Osteocyte (in vitro differentiated cells): ENCODE data around the gene ANKRD44. TPM values are rescaled to one million over a fixed set of nuclear protein-coding genes. Genes with fewer than 3 reads are reported as not detected.
A peak's percentile ranks its signal among the peaks of the same experiment; 100 is the strongest.

Source experiments
- DNase-seq: peaks from one replicate; pipeline ENCODE4 v3.0.0; 2021; ENCODE audit warnings: mixed read lengths; ENCODE audit not compliant: unreplicated experiment; ENCODE audit errors: extremely low spot score
- H3K27ac Mint-ChIP-seq: one replicate; pipeline ENCODE4 v1.8.0; 2021; ENCODE audit warnings: mild to moderate bottlenecking, mixed read lengths; ENCODE audit not compliant: unreplicated experiment
- H3K27me3 Mint-ChIP-seq: one replicate; pipeline ENCODE4 v1.8.0; 2021; ENCODE audit warnings: mixed read lengths; ENCODE audit not compliant: unreplicated experiment
- H3K36me3 Mint-ChIP-seq: one replicate; pipeline ENCODE4 v1.8.0; 2021; ENCODE audit warnings: mixed read lengths; ENCODE audit not compliant: unreplicated experiment
- H3K4me1 Mint-ChIP-seq: one replicate; pipeline ENCODE4 v1.8.0; 2021; ENCODE audit warnings: mixed read lengths; ENCODE audit not compliant: unreplicated experiment
- H3K4me3 Mint-ChIP-seq: one replicate; pipeline ENCODE4 v1.8.0; 2021; ENCODE audit warnings: mild to moderate bottlenecking, moderate library complexity, mixed read lengths; ENCODE audit not compliant: unreplicated experiment
- H3K9me3 Mint-ChIP-seq: one replicate; pipeline ENCODE4 v1.8.0; 2021; ENCODE audit warnings: mixed read lengths; ENCODE audit not compliant: unreplicated experiment
- total RNA-seq: library from RNA; stranded (reverse); gene quantifications from 2 replicates; pipeline ENCODE4 v1.2.1, GENCODE V29; 2021
- TF ChIP-seq, protein P1 (sequence below): fragments of 200-600 bp; sonication (generic); IDR thresholded peaks from 2 replicates; pipeline ENCODE4 v1.5.0; 2021; ENCODE audit warnings: antibody characterized with exemption, mild to moderate bottlenecking, moderate library complexity

ANKRD44 gene
- total RNA-seq, 1 donor from 2014 or later: 16.6 TPM

DNA sequence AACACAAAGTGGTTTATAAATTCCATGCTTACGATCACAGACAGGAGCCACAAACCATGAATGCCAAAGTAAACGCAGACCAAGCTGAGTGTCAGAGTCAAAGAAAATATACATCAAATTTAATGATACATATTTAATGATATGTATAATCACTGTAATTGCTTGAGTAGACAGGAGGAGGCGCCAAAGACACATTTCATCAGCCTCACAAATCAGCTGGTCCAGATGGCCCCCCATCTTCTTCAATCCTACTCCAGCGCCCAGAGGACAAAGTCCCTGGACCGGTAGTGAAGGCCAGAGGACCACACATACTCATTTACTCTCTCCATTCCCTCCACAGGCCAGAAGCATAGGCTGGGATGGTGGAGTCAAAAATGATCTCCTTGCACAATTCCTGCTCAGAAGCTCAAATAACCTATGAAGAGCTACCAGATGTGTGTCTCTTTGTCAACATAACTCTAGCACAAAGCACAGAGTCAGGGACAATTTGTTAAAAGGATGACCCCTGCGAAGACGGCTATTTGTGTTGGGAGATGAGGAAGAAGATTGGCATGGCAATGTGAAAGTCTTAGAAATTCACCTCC is 234.7 kb downstream of the ANKRD44 start:
- H3K9me3 Mint-ChIP-seq: peaks cover 5% of the 10 kb centered on the region
- TF ChIP-seq, protein P1, sequence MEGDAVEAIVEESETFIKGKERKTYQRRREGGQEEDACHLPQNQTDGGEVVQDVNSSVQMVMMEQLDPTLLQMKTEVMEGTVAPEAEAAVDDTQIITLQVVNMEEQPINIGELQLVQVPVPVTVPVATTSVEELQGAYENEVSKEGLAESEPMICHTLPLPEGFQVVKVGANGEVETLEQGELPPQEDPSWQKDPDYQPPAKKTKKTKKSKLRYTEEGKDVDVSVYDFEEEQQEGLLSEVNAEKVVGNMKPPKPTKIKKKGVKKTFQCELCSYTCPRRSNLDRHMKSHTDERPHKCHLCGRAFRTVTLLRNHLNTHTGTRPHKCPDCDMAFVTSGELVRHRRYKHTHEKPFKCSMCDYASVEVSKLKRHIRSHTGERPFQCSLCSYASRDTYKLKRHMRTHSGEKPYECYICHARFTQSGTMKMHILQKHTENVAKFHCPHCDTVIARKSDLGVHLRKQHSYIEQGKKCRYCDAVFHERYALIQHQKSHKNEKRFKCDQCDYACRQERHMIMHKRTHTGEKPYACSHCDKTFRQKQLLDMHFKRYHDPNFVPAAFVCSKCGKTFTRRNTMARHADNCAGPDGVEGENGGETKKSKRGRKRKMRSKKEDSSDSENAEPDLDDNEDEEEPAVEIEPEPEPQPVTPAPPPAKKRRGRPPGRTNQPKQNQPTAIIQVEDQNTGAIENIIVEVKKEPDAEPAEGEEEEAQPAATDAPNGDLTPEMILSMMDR: peak; percentile 37
- no peak overlapping the region for H3K4me3 Mint-ChIP-seq
- H3K36me3 Mint-ChIP-seq: peaks cover 4% of the 10 kb centered on the region
- H3K4me1 Mint-ChIP-seq: peaks cover 63% of the 10 kb centered on the region
- DNase-seq: no peak
- H3K27me3 Mint-ChIP-seq: no peaks in the 10 kb centered on the region
- no peak overlapping the region for H3K27ac Mint-ChIP-seq

- Mint-ChIP-seq H3K4me3 (no peak overlapping the region), H3K9me3 (peaks cover 5% of the 10 kb centered on the region), H3K4me1 (peaks cover 63% of the 10 kb centered on the region), H3K27me3 (no peaks in the 10 kb centered on the region), H3K27ac (no peak overlapping the region), H3K36me3 (peaks cover 4% of the 10 kb centered on the region)
- DNase-seq: no peak
- TF ChIP-seq, protein P1: no peak
Observed at GRCh38 chr2:197075281-197075680, 235.3 kb downstream of the ANKRD44 start.

GRCh38 chr2:197073701-197074433 is 236.7 kb downstream of the ANKRD44 start:
- peak overlapping the region; percentile 57 for H3K27ac Mint-ChIP-seq
- DNase-seq: no peak
- peaks cover 4% of the 10 kb centered on the region for H3K36me3 Mint-ChIP-seq
- no peak overlapping the region for H3K4me3 Mint-ChIP-seq
- TF ChIP-seq, protein P1: no peak
- H3K4me1 Mint-ChIP-seq: peaks cover 53% of the 10 kb centered on the region
- H3K27me3 Mint-ChIP-seq: no peaks in the 10 kb centered on the region
- H3K9me3 Mint-ChIP-seq: peaks cover 5% of the 10 kb centered on the region

DNA sequence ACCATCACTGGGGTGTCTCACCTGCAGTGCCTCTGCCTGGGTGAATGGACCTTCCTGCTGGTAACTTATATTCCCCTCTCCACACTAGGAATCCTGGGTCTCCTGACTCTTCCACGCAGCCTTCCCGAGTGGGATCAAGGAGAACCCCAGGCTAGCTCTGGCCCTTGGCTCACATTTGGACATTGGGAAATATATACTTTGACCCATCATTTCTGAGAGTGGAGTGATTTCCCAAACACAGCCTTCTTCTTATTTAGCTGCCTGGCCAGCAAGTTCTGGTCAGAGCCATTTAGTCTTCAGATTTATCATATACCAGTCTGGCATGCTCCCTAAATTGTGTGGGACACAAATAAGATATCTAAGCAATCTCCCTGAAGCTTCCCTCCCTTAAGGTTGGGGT is 237.3 kb downstream of the ANKRD44 start:
- Mint-ChIP-seq H3K4me3 (no peak overlapping the region), H3K36me3 (peaks cover 4% of the 10 kb centered on the region), H3K9me3 (peaks cover 5% of the 10 kb centered on the region), H3K4me1 (peaks cover 49% of the 10 kb centered on the region), H3K27ac (peak overlapping the region; percentile 10), H3K27me3 (no peaks in the 10 kb centered on the region)
- TF ChIP-seq, protein P1: no peak
- DNase-seq: no peak

GRCh38 chr2:197072533-197072932 is 238.0 kb downstream of the ANKRD44 start:
- Mint-ChIP-seq H3K27me3 (no peaks in the 10 kb centered on the region), H3K9me3 (peaks cover 5% of the 10 kb centered on the region), H3K4me3 (no peak overlapping the region), H3K27ac (no peak overlapping the region), H3K4me1 (peaks cover 46% of the 10 kb centered on the region), H3K36me3 (peaks cover 4% of the 10 kb centered on the region)
- TF ChIP-seq, protein P1: no peak
- no peak for DNase-seq
